SKM-1 treated with dmso at 0.1 percent for 144 hours (cell line): Measurements from ENCODE around the gene SBK2.

Source experiments
- DNase-seq: peaks from one replicate; lab custom pipeline; 2025; ENCODE audit not compliant: unreplicated experiment; lab: John Stamatoyannopoulos, UW

Gene SBK2

DNA sequence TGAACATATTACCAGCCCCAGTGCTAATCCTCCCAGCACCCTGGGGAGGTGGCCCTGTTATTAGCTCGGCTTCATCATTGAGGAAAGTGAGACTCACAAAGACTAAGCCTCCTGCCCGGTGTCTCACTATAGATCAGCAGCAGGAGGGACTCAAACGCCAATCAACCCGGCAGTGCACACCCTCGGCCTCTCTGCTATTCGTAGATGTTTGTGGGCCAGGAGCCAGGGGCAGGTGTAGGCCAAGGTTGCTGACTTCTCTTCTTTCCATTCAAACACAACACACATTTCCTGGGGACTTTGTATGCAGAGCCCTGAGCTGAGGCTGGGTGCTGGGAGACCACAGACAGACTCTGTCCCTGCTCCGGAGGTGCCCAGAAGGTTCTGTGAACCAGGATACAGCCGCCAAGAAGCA, 17.8 kb upstream of the SBK2 start:
- DNase-seq: no peak

DNA sequence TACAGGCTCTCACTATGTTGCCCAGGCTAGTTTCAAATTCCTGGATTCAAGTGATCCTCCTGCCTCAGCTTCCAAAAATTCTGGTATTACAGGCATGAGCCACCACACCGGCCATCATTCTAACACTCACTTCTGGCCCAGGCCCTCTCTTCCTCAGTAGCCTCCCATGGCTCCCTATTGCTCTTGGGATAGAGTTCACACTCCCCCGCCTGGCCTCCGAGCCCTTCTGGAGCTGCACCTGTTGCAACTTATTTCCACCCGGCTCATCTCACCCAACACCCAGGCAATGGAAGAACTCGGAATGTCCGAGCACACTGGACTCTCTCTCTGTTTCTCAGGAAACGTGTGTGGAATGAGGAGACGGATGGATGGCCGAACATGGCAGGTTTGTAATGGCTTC, 17.4 kb upstream of the SBK2 start:
- DNase-seq: no peak

DNA sequence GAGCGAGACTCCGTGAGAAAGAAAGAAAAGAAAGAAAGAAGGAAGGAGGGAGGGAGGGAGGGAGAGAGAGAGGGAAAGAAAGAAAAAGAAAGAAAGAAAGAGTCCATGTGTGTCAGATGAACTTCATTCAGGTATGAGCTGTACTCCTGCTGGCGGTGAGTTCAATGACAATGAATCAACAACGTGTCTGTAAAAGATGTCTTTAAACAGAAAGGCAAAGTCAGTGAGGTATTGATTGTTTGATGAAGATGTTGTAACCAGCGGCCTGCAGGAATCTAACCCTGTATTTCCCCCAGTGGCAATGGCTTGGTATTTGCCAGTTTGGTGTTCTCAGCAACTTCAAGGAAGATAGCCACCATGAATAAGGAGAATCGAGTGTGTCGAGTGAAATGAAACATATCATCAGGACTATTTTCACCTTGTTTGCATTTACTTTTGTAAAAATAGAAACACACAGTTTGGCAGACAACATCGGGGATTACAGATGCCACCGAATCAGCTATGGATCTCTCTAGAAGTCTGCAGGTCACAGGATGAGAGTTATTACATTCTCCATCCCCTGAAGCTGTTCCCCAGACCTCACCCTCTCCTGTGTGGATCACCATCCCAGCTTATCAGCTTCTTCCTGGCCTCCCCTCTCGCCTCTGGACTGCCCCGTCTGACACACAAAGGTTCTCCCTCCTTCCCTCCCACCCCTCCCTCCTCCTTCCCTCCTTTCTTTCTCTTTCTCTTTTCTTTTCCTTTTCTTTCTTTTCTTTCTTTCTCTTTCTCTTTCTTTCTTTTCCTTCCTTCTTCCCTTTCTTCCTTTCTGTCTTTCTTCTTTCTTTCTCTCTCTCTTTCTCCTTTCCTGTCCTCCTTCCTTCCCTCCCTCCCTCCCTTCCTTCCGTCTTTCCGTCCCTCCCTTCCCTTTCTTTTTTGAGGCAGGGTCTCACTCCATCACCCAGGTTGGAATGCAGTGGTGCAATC, 16.6 kb upstream of the SBK2 start:
- no peak for DNase-seq

DNA sequence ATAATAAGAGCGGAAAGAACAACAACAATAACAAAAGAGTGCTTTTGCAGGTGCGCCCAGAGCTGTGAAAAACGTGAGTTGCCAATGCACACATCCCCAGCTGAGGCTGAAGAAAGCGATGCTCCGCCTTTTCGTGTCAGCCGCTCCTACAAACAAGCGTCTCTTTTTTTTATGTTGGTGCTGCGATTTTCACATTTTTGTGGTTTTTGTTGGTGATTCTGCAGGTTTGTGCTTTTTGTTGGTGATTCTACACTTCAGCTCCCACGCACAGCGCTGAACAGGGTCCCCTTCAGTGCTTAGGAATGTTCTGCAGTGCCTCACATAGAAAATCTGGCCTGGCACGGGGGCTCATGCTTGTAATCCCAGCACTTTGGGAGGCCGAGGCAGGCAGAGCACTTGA, 15.7 kb upstream of the SBK2 start:
- no peak for DNase-seq

DNA sequence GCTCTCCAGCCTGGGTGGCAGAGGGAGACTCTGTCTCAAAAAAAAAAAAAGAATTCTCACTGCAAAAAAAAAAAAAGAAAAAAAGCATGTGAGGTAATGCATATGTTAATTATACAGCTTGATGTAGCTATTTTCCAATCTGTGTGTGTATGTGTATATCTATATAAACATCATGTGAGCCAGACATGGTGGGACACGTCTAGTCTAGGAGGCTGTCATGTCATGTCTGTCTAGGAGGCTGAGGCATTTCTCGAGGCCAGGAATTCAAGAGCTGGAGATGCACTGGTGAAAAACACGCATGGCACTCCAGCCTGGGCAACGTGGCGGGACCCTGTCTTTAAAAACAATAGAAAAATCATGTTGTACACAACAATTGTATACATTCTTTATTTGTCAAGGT, 15.3 kb upstream of the SBK2 start:
- no peak for DNase-seq

DNA sequence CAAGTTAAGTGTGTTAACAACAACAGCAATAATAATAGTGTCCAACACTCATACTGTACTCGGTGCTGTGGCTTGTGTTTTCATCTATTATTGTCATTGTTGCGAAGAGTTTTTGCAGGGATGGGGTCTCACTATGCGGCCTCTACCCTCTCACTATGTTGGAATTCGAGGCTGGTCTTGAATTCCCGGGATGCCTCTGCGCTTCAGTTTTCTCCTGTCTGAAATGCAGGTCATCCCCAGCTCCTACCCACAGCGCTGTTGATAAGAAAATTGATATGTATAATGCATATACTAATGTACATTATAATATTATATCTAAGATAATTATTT, 13.4 kb upstream of the SBK2 start:
- no peak for DNase-seq

DNA sequence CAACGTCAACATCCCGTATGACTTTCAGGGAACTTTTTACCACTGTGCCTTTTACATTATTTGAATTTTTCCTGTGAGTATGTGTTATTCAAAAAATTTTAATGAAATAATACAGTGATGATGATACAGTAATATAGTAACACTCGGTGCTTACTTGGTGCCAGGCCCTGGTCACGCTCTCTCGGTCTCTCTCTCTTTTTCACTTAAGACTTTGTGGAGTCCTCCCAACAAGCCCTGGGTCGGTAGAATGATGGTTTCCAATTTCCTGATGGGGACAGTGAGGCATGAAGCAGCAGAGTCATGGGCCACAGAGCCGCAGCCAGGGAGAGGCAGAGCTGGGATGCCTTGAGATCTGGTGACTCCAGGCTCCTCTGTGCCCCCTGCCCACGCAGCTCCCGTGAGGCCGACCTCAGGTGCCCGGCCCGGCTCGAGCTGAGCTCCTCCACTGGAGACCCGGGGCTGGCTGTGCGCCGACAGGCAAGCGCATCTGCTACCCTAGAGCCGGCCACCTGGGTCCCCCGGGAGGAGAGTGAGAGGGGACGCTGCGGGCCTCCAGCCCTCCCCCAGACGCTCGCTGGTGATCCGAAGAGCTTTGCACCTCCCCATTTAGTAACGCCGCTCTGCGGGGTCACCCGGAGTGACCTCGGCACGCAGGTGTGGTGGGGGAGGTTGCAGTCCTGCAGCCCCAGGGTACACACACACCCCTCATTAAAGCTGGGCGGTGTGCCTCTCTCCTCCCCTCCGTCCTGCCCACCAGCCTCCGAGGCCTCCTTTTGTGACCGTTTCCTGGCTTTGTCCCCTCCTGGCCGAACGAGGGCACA, 12.8 kb upstream of the SBK2 start:
- DNase-seq: no peak

DNA sequence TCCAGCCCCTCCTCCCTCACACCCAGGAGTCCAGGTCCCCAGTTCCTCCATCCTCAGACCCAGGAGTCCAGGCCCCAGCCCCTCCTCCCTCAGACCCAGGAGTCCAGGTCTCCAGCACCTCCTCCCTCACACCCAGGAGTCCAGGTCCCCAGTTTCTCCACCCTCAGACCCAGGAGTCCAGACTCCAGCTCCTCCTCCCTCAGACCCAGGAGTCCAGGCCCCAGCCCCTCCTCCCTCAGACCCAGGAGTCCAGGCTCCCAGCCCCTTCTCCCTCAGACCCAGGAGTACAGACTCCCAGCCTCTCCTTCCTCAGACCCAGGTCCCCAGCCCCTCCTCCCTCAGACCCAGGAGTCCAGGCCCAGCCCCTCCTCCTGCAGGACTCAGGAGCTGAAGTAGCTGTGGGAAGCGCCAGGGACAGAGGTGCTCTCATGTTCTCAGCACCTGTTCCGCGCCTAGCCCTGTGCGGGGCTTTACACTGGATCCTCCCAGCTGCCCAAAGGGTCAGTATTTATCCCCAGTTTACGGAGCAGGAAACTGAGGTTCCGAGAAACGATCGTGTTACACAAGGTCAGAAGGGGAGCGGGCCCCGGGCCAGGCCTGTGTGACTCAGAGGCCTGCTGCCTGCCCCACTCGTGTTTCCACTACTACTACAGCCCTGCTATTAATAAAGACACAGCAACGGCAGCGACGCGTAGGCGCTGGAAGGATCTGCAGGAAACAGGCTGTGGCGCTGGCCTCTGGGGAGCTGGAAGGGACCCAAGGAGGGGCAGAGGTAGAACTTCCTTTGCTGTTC, 10.1 kb upstream of the SBK2 start:
- DNase-seq: no peak

DNA sequence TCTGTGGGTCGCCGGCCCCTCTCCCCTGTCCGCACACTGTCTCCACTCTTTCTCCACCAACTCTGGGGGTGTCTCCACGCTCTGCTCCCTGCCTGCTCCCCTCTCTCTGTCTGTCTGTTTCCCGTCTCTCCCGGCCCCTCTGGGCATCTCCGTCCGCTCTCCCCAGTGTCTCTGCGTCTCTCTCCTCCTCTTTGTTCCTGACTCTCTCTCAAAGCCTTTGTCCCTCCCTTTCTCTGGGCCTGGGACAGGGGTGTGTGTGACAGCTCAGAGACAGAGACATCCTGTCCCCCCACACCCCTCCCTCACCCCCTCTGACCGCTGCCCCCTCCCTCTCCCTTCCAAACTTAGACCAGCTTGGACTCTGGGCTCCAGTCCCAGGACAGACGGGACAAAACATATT, 9.1 kb upstream of the SBK2 start:
- no peak for DNase-seq

DNA sequence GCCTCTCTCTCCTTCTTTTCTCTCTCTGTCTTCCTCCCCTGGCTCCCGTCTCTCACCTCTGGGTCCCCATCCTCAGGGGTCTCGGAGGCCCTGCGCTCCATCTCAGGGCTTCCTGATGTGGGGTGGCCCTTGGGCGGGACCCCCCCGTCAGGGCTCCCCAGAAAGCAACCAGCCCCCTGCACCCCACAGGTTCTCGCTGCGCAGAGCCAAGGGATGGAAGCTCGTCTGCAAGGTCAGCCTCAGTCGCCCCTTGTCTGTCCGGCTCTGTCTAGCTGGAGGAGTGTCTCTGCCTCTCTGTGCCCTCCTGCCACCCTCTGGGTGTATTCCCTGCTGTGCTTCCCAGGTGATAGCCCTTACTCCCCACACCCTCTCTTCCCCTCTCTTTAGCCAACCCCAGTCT, 8.5 kb upstream of the SBK2 start, which contains the start of gene SBK3:
TSS of gene SBK3 (minus strand) at position 101 of the 400 bp plus-strand sequence. CDS start at position 101, 0 bp downstream.
- no peak for DNase-seq

DNA sequence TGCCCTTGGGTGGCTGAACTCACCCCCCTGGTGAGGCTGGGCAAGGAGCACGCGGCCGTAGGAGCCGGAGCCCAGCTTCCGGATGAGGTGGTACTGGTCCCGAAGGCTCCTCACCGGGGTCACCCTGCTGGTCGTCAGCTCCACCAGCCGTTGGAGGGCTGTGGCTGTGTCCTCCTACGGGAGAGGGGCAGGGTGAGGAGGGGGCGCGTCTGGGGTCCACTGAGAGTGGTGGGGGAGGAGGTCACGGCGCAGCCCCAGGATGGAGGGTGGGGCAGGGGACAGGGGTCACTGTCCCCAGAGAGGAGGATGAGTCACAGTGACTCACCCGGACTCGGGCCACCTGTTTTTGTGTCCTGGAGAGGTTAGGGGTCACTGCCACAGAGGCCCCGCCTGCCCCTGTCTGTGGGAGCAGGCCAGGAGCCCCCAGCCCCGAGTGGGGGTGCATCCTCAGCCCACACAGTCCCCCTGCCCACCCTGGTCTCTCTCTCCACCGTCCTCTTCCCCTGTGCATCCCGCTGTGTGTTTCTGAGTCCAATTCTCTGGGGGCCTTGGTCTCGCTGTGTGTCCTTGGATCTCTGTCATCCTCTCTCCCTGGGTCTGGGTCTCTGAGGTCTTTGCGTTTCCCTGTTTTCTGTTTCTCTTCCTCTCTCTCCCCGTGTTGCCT, 8.0 kb upstream of the SBK2 start:
- DNase-seq: no peak

DNA sequence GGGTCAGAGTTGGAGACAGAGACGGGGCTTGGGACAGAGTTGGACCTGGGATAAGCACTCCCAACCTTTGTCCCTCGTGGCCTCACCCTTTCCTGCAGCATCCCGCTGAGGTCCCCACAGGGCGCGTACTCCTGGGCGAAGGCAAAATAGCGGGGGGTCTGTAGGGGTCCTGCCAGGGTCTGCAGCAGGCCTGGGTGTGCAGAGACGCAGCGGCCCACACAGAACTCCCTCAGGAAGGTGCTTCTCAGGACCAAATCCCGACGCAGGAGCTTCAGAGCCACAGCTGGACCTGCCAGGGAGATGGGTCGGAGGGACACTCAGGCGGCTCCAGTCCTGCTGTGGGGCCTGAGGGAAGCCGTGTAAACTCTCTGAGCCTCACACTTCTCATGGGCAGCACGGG, 7.1 kb upstream of the SBK2 start:
- DNase-seq: no peak

DNA sequence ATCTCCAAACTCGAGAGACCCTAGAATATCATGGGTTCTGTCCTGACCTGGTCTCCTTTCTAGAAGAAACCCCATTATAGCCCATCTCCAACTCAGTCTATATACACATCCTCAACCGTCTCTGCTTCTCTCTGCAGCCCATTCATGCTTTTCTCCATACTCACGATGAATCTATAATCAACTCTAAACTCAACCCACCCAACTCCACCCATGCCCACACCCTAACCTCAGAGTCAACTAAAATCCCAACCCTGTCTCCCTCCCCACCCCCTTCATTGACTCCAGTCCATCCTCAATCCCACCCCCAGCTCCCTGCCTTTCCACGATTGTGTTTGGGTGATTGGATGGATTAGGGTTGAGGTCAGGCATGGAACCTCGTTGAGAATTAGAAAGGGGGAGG, 6.6 kb upstream of the SBK2 start:
- no peak for DNase-seq

DNA sequence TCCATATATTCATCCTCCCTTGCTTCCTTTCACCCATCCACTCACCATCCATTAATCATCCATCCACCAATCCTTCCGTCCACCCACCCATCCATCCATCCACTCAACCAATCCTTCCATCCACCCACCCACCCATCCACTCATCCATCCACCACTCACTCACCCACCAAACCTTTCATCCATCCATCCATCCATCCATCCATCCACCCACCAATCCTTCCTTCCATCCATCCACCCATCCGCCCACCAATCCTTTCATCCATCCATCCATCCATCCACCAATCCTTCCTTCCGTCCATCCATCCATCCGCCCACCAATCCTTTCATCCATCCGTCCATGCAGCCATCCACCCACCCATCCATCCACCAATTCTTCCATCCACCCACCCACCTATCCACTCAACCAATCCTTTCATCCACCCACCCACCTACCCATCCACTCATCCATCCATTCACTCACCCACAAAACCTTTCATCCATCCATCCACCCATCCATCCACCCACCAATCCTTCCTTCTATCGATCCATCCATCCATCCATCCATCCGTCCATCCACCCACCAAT, 5.4 kb upstream of the SBK2 start:
- DNase-seq: no peak

DNA sequence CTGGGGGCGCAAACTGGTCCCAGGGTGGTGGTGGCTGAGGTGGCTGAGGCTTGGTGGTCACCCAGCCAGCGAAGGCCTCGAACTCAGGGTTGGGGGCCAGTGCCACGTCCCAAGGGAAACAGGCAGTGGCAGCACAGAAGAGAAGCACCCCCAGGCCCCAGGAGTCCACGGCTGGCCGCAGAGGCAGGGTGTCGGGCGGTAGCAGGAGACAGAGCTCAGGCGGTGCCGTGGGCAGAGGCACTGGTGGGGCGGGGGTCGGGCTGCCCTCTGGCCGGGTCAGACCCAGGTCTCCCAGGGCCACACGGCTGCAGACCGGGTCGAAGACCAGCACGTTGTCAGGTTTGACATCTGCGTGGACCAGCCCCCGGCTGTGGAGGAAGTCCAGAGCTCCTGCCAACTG, 4.2 kb upstream of the SBK2 start:
- no peak for DNase-seq

DNA sequence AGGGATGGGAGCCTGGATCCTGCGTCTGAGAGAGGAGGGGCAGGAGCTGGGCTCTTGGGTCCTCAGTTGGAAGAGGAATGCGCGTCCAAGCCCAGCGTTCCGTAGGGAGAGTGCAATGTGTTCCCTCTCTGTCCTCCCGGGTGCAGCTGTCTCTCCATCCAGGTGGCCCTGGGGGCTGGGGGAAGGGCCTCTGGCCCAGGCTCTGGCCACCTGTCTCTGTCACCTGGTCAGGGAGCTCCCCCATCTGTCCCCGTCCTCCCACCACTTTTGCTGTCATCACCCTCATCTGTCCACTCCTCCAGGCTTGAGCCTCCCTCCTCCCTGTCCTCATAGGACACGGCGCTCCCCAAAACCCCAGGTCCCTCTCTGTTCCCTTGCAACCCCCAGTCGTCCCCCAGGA, 3.7 kb upstream of the SBK2 start:
- DNase-seq: no peak

DNA sequence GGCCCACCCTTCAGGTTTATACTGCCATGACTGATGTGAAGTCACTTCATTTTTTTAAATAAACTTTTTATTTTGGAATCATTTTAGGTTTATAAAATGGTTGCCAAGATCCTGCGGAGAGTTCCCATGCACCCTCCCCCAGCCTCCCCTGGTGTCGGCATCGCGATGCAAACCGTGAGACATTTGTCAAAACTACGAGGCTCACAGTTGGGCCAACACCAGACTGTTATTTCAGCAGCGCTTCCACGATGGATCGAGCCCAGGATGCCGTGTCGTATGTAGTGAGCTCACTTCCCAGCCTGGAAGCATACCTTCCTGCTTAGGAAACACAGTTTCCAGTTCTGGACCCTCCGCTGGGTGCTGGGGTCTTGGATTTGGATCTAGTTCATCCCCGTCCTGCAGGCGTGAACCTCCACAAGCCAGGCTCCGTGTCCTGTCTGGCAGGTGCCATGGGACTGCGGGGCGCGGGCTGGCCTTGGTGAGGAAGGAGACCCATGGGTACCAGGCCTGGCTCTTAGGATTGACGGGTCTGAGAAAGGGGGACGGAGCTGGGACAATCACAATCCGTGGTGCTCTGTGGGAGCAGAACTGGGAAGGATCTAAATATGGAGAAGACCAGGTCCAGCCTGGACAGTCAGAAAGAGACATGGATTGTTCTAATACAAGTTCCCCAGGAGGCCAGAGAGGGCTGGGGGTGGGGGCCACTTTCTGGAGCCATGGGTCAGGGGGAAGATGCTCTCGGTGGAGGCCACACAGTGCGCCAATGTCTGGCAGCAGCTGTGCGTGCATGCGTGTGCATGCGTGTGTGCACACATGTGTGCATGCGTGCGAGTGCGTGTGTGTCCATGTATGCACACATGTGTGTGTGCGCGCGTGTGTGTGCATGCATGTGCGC, 2.4 kb upstream of the SBK2 start:
- DNase-seq: no peak

DNA sequence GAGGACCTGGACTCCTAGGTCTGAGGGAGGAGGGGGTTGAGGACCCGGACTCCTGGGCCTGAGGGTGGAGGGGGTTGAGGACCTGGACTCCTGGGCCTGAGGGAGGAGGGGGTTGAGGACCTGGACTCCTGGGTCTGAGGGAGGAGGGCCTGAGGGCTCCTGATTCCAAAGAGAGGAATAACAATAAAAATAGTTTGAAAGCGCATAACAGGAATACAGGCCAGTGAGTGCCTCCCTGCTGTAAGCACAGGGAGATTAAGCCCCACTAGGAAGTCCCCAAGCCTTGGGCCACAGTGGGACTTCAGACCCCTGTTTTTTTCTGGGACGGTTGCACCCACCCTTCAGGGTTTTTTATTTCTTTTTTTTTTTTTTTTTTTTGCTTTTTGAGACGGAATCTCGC, 1.2 kb upstream of the SBK2 start:
- no peak for DNase-seq

DNA sequence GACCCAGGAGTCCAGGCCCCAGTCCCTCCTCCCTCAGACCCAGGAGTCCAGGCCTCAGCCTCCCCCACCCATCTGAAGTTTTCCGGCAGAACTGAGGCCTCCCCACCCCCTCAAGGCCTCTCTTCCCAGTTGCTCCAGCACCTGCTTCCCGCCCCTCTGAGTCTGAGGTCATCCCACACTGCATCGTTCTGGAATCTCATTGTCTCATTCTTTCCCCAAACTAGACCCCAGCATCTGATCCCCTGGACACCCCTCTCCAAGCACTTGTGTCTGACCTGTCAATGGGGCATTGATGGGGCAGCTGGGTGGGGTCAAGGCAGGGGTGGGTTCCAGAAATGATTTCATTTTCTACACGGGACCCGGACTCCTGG, 793 bp upstream of the SBK2 start:
- no peak for DNase-seq

DNA sequence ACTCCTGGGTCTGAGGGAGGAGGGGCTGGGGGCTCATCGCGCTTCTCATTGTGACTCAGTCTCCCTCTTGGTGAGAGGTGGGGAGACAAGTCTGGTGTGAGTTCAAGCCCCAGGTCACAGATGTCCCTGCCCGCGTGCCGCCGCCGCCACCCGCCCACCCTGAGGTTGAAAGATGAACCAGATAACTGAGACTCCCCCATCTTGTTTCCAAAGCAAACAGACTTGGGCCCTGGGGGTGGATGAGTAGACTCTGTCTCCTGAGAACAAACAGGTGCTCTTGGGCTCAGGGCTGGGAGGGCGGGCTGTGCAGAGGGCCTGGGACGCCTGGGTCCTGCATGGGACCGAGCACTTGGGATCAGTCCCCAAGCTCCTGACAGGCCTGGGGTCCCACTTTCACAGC, 567 bp downstream of the SBK2 start:
- no peak for DNase-seq
